Stomach (tissue), 9 donors: ENCODE measurements around the gene ERGIC2. TPM values are rescaled to one million over a fixed set of nuclear protein-coding genes. Genes with fewer than 3 reads are reported as not detected.
A peak's percentile ranks its signal among the peaks of the same experiment; 100 is the strongest.

Experiments
- DNase-seq, 2 donors: peaks; one replicate each; pipeline versions ENCODE4 v3.0.0 to v3.0.0-alpha.2; 2013 to 2019
- H3K27ac ChIP-seq, 5 donors: fragments of 200-600 bp in 4 of 5; sonication (generic) in 4 of 5; one replicate each; pipeline ENCODE4 v1.5.1; 2013 to 2019; ENCODE audit warnings: mild to moderate bottlenecking in 1 of 5, moderate library complexity in 1 of 5
- H3K27me3 ChIP-seq, 3 donors: fragments of 200-600 bp; sonication (generic); one replicate each; pipeline ENCODE4 v1.5.1; 2017 to 2019; ENCODE audit warnings: mixed run types in 1 of 3
- H3K36me3 ChIP-seq, 4 donors: fragments of 200-600 bp; sonication (generic); 1 replicate in 3 of 4; 2 replicates in 1 of 4; pipeline ENCODE4 v1.5.1; 2016 to 2019
- H3K4me1 ChIP-seq, 4 donors: fragments of 200-600 bp; sonication (generic); one replicate each; pipeline ENCODE4 v1.5.1; 2016 to 2019
- H3K4me3 ChIP-seq, 4 donors: fragments of 200-600 bp; sonication (generic) in 3 of 4; one replicate each; pipeline ENCODE4 v1.5.1; 2016 to 2019; ENCODE audit warnings: mild to moderate bottlenecking in 1 of 4
- H3K9me3 ChIP-seq, 4 donors: fragments of 200-600 bp; sonication (generic); one replicate each; pipeline ENCODE4 v1.5.1; 2016 to 2019
- CTCF ChIP-seq, 7 experiments: fragments of 450-650 bp in 4 of 7; fragments of 200-600 bp in 3 of 7; sonication (generic) in 3 of 7; IDR thresholded peaks; one replicate each; pipeline ENCODE4 v1.5.1; 2016 to 2019; ENCODE audit warnings: antibody characterized with exemption in 7 of 7, control low read depth in 2 of 7, mild to moderate bottlenecking in 1 of 7
- EP300 ChIP-seq: sonication (generic); formaldehyde crosslinking; IDR thresholded peaks from one replicate; pipeline ENCODE4 v1.6.1; 2017; ENCODE audit warnings: antibody characterized with exemption
- POLR2A ChIP-seq, 4 donors: fragments of 450-650 bp; IDR thresholded peaks; one replicate each; pipeline ENCODE4 v1.6.1; 2016; ENCODE audit warnings: antibody characterized with exemption in 4 of 4, control low read depth in 2 of 4, mild to moderate bottlenecking in 1 of 4, moderate library complexity in 1 of 4
- POLR2AphosphoS5 ChIP-seq, 3 donors: sonication (generic); formaldehyde crosslinking; IDR thresholded peaks; one replicate each; pipeline ENCODE4 v1.6.1; 2016; ENCODE audit warnings: antibody characterized with exemption in 3 of 3
- WGBS, 5 donors: extraction: QIAGEN DNeasy Blood & Tissue Kit in 3 of 5; methylation state at CpG; one replicate each; pipeline versions ENCODE4 v1.1.5 to v1.1.7; 2013 to 2018; 5-methylcytosine and 5-hydroxymethylcytosine counted together
- intact Hi-C: fragments of 100-400 bp; cut with DNase I; formaldehyde crosslinking; loops from one replicate; pipeline ENCODE4 v1.15.1; 2023; ENCODE audit warnings: low total_unique reads
- polyA plus RNA-seq, 3 donors: library from polyadenylated mRNA; stranded (reverse); fragments of 200-250 nt; gene quantifications; one replicate each; pipeline ENCODE4 v1.2.3, GENCODE V29; 2013
- total RNA-seq, 5 donors: library from RNA; depleted of rRNA; stranded (reverse); fragments of >200 nt; gene quantifications; one replicate each; pipeline versions ENCODE4 v1.1.0 to v1.2.3, GENCODE V29; 2014 to 2016
- donor health status: healthy with polysubstance abuse.
- donor health status: Bipolar disorder and iron deficiency.
- donor health status: healthy.

Gene ERGIC2
- total and polyA plus RNA-seq, 8 donors, result 17.4 to 45.7 (median 33.2) TPM

- 56 to 72% (median 62%) methylated on average over 3 of the region's 3 CpGs for WGBS, 5 donors
- DNase-seq, result no peak
- no peaks in the 10 kb centered on the region for H3K4me1 ChIP-seq
- no peaks in the 10 kb centered on the region for H3K36me3 ChIP-seq
- H3K27ac ChIP-seq, result no peak overlapping the region
- no peaks in the 10 kb centered on the region for H3K27me3 ChIP-seq
- intact Hi-C loops, result no loop called here
- H3K4me3 ChIP-seq, result no peak overlapping the region
- TF ChIP-seq EP300 (no peak), POLR2AphosphoS5 (IDR thresholded peaks at IDR 0.05) (no peak), CTCF (IDR thresholded peaks at IDR 0.05) (no peak), POLR2A (IDR thresholded peaks at IDR 0.05) (no peak)
- H3K9me3 ChIP-seq, result no peaks in the 10 kb centered on the region
These were observed 49.2 kb upstream of the ERGIC2 start for GRCh38 chr12:29429999-29430715.

- no peak for DNase-seq
- intact Hi-C loops, result no loop called here
- TF ChIP-seq EP300, result no peak
- TF ChIP-seq POLR2A (IDR thresholded peaks at IDR 0.05), result no peak
- no peak for TF ChIP-seq POLR2AphosphoS5 (IDR thresholded peaks at IDR 0.05)
- TF ChIP-seq CTCF (IDR thresholded peaks at IDR 0.05), result no peak
These were observed 47.7 kb upstream of the ERGIC2 start for GRCh38 chr12:29428633-29429032.

GRCh38 chr12:29427964-29428363 lies 47.0 kb upstream of the ERGIC2 start:
- intact Hi-C loops, result no loop called here
- Histone ChIP-seq H3K27me3 (no peaks in the 10 kb centered on the region), H3K4me3 (no peak overlapping the region), H3K9me3 (peaks cover 0 to 6% (median 0%) of the 10 kb centered on the region in 4 donors), H3K36me3 (no peaks in the 10 kb centered on the region), H3K27ac (peak overlapping the region in 1 of 5 donors; percentile 14), H3K4me1 (no peaks in the 10 kb centered on the region)
- no peak for TF ChIP-seq POLR2A (IDR thresholded peaks at IDR 0.05)
- TF ChIP-seq POLR2AphosphoS5 (IDR thresholded peaks at IDR 0.05), result no peak
- TF ChIP-seq CTCF (IDR thresholded peaks at IDR 0.05), result no peak
- TF ChIP-seq EP300, result no peak
- DNase-seq, result no peak
- WGBS, 5 donors, result 57 to 63% (median 58%) methylated on average over 4 of the region's 4 CpGs

More at GRCh38 chr12:29428633-29429032, 47.7 kb upstream of the ERGIC2 start:
- no peak overlapping the region for H3K27ac ChIP-seq
- H3K4me3 ChIP-seq, result no peak overlapping the region
- no peaks in the 10 kb centered on the region for H3K4me1 ChIP-seq
- peaks cover 0 to 6% (median 0%) of the 10 kb centered on the region in 4 donors for H3K9me3 ChIP-seq
- H3K27me3 ChIP-seq, result no peaks in the 10 kb centered on the region
- no peaks in the 10 kb centered on the region for H3K36me3 ChIP-seq

GRCh38 chr12:29426498-29426897 lies 45.5 kb upstream of the ERGIC2 start:
- Histone ChIP-seq H3K9me3 (peaks cover 0 to 6% (median 0%) of the 10 kb centered on the region in 4 donors), H3K27me3 (no peaks in the 10 kb centered on the region), H3K36me3 (no peaks in the 10 kb centered on the region), H3K4me3 (no peak overlapping the region), H3K4me1 (no peaks in the 10 kb centered on the region), H3K27ac (no peak overlapping the region)
- intact Hi-C loops, result no loop called here
- no peak for DNase-seq
- TF ChIP-seq POLR2AphosphoS5 (IDR thresholded peaks at IDR 0.05), result no peak
- TF ChIP-seq EP300, result no peak
- TF ChIP-seq POLR2A (IDR thresholded peaks at IDR 0.05), result no peak
- TF ChIP-seq CTCF (IDR thresholded peaks at IDR 0.05), result no peak
- 81 to 96% (median 93%) methylated on average over 2 of the region's 2 CpGs for WGBS, 5 donors
